RWPE2 (cell line): ENCODE measurements around the gene SMAD7.

ENCODE experiments used
- ATAC-seq: fragments of 200-7000 bp; cut with Tn5 transposase; 3 replicates; pipeline ENCODE4 v1.9.1; 2021; ENCODE audit warnings: low read depth
- DNase-seq: peaks from one replicate; pipeline ENCODE4 v3.0.0-alpha.2; 2020; ENCODE audit warnings: low spot score
- H3K27ac ChIP-seq: fragments of 450-650 bp; 2 replicates; pipeline ENCODE4 v1.5.1; 2017; ENCODE audit warnings: mild to moderate bottlenecking; ENCODE audit not compliant: poor library complexity, severe bottlenecking
- H3K27me3 ChIP-seq: fragments of 250-450 bp; sonication (Bioruptor Pico); 2 replicates; pipeline ENCODE4 v1.5.1; 2021; ENCODE audit warnings: mild to moderate bottlenecking, moderate library complexity; ENCODE audit not compliant: insufficient read depth, poor library complexity, severe bottlenecking
- H3K36me3 ChIP-seq: fragments of 250-450 bp; sonication (Bioruptor Pico); 2 replicates; pipeline ENCODE4 v1.5.1; 2020; ENCODE audit warnings: low read depth, mild to moderate bottlenecking, moderate library complexity
- H3K4me1 ChIP-seq: fragments of 250-450 bp; sonication (Bioruptor Pico); 2 replicates; pipeline ENCODE4 v1.5.1; 2021; ENCODE audit warnings: mild to moderate bottlenecking, moderate library complexity; ENCODE audit not compliant: insufficient read depth, poor library complexity, severe bottlenecking
- H3K4me3 ChIP-seq: fragments of 250-450 bp; sonication (Bioruptor Pico); 2 replicates; pipeline ENCODE4 v1.5.1; 2021; ENCODE audit warnings: mild to moderate bottlenecking, moderate library complexity; ENCODE audit not compliant: severe bottlenecking
- H3K9me3 ChIP-seq: fragments of 250-450 bp; sonication (Bioruptor Pico); 2 replicates; pipeline ENCODE4 v1.5.1; 2021; ENCODE audit warnings: mild to moderate bottlenecking, moderate library complexity; ENCODE audit not compliant: severe bottlenecking
- TF ChIP-seq, protein P1 (sequence below): fragments of 450-650 bp; IDR thresholded peaks from one replicate; pipeline ENCODE4 v1.5.1; 2017; ENCODE audit warnings: mild to moderate bottlenecking, moderate library complexity; ENCODE audit not compliant: poor library complexity, severe bottlenecking

Gene SMAD7

DNA sequence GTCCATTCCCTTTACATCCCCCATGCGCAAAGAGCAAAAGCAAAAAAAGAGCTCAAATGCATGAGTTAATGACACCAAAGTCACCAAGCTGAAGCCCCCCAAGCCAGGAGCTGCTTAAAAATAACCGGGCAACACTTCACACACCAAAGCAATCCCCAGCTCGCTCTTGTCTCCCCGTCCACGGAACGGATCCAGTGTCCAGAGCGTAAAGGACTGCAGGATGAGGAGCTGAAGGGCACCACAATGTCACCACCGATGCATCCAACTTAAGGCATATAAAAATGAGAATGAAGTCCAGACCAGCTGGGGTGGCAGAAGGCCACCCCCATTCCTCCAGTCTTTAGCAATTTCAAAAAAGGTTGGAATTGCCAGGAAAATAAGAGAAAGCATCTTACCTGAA, 8.7 kb downstream of the SMAD7 start:
- Histone ChIP-seq H3K36me3 (peaks cover 45% of the 10 kb centered on the region), H3K27me3 (no peaks in the 10 kb centered on the region), H3K4me1 (peaks cover 92% of the 10 kb centered on the region), H3K27ac (peak overlapping the region; percentile 98), H3K4me3 (no peak overlapping the region), H3K9me3 (no peaks in the 10 kb centered on the region)
- DNase-seq (no peak), ATAC-seq (no peak)
- TF ChIP-seq, protein P1, sequence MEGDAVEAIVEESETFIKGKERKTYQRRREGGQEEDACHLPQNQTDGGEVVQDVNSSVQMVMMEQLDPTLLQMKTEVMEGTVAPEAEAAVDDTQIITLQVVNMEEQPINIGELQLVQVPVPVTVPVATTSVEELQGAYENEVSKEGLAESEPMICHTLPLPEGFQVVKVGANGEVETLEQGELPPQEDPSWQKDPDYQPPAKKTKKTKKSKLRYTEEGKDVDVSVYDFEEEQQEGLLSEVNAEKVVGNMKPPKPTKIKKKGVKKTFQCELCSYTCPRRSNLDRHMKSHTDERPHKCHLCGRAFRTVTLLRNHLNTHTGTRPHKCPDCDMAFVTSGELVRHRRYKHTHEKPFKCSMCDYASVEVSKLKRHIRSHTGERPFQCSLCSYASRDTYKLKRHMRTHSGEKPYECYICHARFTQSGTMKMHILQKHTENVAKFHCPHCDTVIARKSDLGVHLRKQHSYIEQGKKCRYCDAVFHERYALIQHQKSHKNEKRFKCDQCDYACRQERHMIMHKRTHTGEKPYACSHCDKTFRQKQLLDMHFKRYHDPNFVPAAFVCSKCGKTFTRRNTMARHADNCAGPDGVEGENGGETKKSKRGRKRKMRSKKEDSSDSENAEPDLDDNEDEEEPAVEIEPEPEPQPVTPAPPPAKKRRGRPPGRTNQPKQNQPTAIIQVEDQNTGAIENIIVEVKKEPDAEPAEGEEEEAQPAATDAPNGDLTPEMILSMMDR = no peak

DNA sequence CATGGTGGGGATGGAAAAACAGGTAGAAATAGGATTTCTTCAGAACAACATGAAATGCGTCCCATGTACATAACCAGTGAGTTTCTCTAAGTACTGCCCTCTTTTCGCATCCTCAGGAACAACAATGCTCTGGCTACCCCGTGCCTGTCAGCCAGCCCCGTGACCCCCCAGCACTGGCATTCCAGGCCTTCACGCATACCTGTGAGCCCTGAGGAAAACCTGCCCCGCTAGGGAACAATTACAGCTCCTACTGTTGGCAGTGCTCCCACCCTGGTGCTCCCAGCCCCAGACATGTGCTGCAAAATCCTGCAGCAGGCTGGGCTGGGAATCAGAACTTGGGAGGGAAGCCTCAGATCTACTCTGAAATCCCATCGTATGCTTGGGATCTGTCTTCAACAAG, 9.1 kb downstream of the SMAD7 start:
- H3K4me3 ChIP-seq = no peak overlapping the region
- ATAC-seq = no peak
- H3K9me3 ChIP-seq = no peaks in the 10 kb centered on the region
- no peak for DNase-seq
- TF ChIP-seq, protein P1 = no peak
- peaks cover 90% of the 10 kb centered on the region for H3K4me1 ChIP-seq
- H3K27ac ChIP-seq = peak overlapping the region; percentile 98
- peaks cover 41% of the 10 kb centered on the region for H3K36me3 ChIP-seq
- no peaks in the 10 kb centered on the region for H3K27me3 ChIP-seq

DNA sequence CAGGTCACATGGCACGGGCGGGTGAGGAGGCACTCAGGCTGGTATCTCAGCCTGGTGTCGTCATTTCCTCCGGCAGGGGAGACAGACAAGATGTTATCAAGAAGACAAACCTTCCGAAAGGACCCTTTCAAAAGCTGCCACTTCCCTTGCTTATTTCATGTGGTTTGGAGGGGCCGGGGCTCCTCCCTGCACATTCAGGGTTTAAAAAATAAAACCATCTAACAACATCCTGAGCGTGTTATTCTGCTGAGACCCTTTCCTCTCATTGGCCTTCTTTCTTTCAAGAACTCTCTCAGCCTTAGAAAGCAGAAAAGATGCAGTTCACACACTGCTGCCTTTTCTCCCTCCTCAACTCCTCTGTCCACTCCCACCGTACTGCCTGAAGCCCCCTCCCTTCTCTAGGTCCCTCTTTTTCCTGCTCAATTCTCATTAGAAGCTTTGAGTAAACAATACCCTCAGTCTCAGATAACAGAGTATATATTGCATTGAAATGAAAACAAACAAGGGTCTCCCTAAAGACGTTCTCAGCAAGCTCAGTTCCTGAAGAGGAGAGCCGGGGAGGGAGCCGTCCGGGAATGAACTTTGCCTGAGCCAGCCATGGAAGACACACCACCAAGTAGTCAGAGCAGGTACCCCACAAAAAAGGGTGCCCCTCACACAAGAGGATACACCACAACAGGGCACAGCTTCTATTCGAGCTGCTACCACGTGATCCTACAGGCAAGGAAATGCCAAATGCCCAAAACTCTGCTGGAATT, 9.7 kb downstream of the SMAD7 start:
- peaks cover 84% of the 10 kb centered on the region for H3K4me1 ChIP-seq
- peaks cover 36% of the 10 kb centered on the region for H3K36me3 ChIP-seq

DNA sequence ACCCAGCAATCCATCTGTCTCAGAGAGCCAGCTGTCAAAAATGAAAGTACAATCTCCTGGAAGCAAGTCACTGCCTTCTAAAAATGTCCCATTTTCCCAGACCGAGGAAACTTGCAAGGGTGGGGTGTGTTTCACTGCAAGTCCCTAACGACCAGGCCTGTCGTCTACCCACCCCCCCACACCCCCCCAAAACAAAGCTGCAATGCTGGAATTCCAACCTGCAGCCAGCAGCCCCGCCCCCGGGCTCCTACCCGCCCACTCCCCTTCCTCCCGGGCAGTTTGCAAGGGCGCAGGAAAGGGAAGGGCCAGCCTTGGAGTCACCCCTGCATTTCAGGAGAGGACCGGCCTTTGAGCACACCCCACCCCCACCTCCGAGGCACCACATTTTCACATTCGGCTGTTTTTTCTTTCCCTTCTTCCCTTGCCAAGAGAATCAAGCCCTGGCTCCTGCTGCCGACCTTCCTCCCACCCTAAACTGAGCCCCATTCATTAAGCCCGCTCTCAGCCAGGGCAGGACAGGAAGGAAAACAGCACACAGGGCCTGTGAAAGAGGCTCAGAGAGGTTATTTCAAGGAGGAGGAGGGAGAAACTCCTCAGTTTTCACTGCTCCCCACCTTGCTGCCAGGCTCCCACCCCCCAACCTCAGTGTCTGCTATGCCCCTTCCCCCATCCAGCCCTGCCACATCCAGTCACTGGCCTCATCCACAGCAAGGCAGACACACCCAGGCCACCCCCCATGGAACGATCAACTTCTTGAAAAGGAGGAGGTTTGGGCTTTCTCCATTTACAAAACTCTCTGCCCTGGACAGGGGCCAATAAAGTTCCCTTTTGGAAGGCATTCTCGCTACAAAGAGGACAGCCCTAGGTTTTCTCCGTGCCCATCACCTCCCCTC, 11.3 kb downstream of the SMAD7 start:
- Histone ChIP-seq H3K27ac (peak overlapping the region; percentile 98), H3K4me1 (peaks cover 81% of the 10 kb centered on the region), H3K27me3 (no peaks in the 10 kb centered on the region), H3K36me3 (peaks cover 25% of the 10 kb centered on the region), H3K9me3 (no peaks in the 10 kb centered on the region), H3K4me3 (no peak overlapping the region)
- ATAC-seq (peak; percentile 21; the same call in 1 of the 3 replicates), DNase-seq (no peak)
- TF ChIP-seq, protein P1 = no peak

More for the DNA sequence above, 9.7 kb downstream of the SMAD7 start:
- DNase-seq (no peak), ATAC-seq (no peak)
- Histone ChIP-seq H3K27me3 (no peaks in the 10 kb centered on the region), H3K4me3 (no peak overlapping the region), H3K27ac (peak overlapping the region; percentile 98), H3K9me3 (no peaks in the 10 kb centered on the region)
- TF ChIP-seq, protein P1 = no peak
